Astrocyte (in vitro differentiated cells and primary cell): ENCODE measurements around the gene URGCP.
"Not testable (repeated sequence)": the region's sequence is repeated elsewhere in the genome, so short reads cannot be mapped to it uniquely, and the experiment has no call there.

ENCODE experiments used
- CTCF ChIP-seq: IDR thresholded peaks from 2 replicates; pipeline ENCODE4 v1.5.1; 2011; ENCODE audit warnings: low read depth, mild to moderate bottlenecking, inconsistent platforms, low read length, moderate library complexity; ENCODE audit not compliant: insufficient read depth
- EZH2 ChIP-seq: IDR thresholded peaks from 2 replicates; pipeline ENCODE4 v1.6.1; 2012; ENCODE audit warnings: mild to moderate bottlenecking, low read length, inconsistent platforms; ENCODE audit not compliant: insufficient read depth

GRCh38 chr7:43830917-43831316 lies 75.5 kb downstream of the URGCP start:
- TF ChIP-seq CTCF, EZH2: not testable (repeated sequence)
